HFFc6 (cell line): Measurements from ENCODE around the gene TRIM63. TPM values are rescaled to one million over a fixed set of nuclear protein-coding genes. Genes with fewer than 3 reads are reported as not detected.
A peak's percentile ranks its signal among the peaks of the same experiment; 100 is the strongest.
"Not testable (repeated sequence)": the region's sequence is repeated elsewhere in the genome, so short reads cannot be mapped to it uniquely, and the experiment has no call there.

ENCODE experiments used
- DNase-seq: peaks from one replicate; pipeline ENCODE4 v3.0.0-alpha.2; 2018
- H3K27ac Mint-ChIP-seq: 2 replicates; pipeline ENCODE4 v1.8.0; 2020; ENCODE audit warnings: mild to moderate bottlenecking, mixed read lengths
- H3K27me3 Mint-ChIP-seq: 2 replicates; pipeline ENCODE4 v1.8.0; 2021; ENCODE audit warnings: mild to moderate bottlenecking, moderate library complexity, mixed read lengths; ENCODE audit not compliant: insufficient read depth
- H3K36me3 Mint-ChIP-seq: 2 replicates; pipeline ENCODE4 v1.8.0; 2021; ENCODE audit warnings: low read depth, mixed read lengths
- H3K4me1 Mint-ChIP-seq: 2 replicates; pipeline ENCODE4 v1.8.0; 2020; ENCODE audit warnings: low read depth, mixed read lengths
- H3K4me3 Mint-ChIP-seq: 2 replicates; pipeline ENCODE4 v1.8.0; 2020; ENCODE audit warnings: mild to moderate bottlenecking, moderate library complexity, mixed read lengths
- H3K9me3 Mint-ChIP-seq: 2 replicates; pipeline ENCODE4 v1.8.0; 2020; ENCODE audit warnings: mild to moderate bottlenecking, mixed read lengths
- total RNA-seq, 6 experiments: library from RNA; stranded (reverse); fragmentation: NEBNext Ultra II Directional; extraction: Animal tissue kit (Norgen Biotek cat#: 25700); gene quantifications; 2 replicates in 1 of 6; 3 replicates in 5 of 6; pipeline ENCODE4 v1.2.3, GENCODE V29; 2021
- TF ChIP-seq, protein P1 (sequence below): fragments of 200-600 bp; sonication (generic); IDR thresholded peaks from 2 replicates; pipeline ENCODE4 v1.5.0; 2021; ENCODE audit warnings: antibody characterized with exemption, mild to moderate bottlenecking

The TRIM63 gene
- total RNA-seq, 6 experiments from 2014 or later, result not detected

DNA sequence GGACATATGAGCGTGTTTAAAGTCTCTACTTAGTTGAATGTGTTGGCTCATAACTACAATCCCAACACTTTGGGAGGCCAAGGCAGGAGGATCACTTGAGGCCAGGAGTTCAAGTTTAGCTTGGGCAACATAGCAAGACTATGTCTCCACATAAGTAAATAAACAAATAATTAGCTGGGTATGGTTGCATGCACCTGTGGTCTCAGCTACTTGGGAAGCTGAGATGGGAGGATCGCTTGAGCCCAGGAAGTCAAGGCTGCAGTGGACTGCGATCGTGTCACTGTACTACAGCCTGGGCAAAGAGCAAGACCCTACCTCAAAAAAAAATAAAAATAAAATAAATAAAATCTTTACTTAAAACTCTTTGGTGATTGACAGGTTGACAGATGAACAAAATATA, 31.2 kb upstream of the TRIM63 start:
- H3K4me3 Mint-ChIP-seq, result no peak overlapping the region
- H3K27ac Mint-ChIP-seq, result no peak overlapping the region
- TF ChIP-seq, protein P1, sequence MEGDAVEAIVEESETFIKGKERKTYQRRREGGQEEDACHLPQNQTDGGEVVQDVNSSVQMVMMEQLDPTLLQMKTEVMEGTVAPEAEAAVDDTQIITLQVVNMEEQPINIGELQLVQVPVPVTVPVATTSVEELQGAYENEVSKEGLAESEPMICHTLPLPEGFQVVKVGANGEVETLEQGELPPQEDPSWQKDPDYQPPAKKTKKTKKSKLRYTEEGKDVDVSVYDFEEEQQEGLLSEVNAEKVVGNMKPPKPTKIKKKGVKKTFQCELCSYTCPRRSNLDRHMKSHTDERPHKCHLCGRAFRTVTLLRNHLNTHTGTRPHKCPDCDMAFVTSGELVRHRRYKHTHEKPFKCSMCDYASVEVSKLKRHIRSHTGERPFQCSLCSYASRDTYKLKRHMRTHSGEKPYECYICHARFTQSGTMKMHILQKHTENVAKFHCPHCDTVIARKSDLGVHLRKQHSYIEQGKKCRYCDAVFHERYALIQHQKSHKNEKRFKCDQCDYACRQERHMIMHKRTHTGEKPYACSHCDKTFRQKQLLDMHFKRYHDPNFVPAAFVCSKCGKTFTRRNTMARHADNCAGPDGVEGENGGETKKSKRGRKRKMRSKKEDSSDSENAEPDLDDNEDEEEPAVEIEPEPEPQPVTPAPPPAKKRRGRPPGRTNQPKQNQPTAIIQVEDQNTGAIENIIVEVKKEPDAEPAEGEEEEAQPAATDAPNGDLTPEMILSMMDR, result no peak
- H3K4me1 Mint-ChIP-seq, result peaks cover 45% of the 10 kb centered on the region
- H3K36me3 Mint-ChIP-seq, result no peaks in the 10 kb centered on the region
- DNase-seq, result no peak
- H3K27me3 Mint-ChIP-seq, result peaks cover 14% of the 10 kb centered on the region
- H3K9me3 Mint-ChIP-seq, result no peaks in the 10 kb centered on the region

GRCh38 chr1:26097696-26098095, 30.3 kb upstream of the TRIM63 start:
- no peaks in the 10 kb centered on the region for H3K36me3 Mint-ChIP-seq
- peak overlapping the region; percentile 6; the same call in 1 of the 2 replicates for H3K4me3 Mint-ChIP-seq
- H3K27ac Mint-ChIP-seq, result no peak overlapping the region
- no peaks in the 10 kb centered on the region for H3K9me3 Mint-ChIP-seq
- peaks cover 41% of the 10 kb centered on the region for H3K4me1 Mint-ChIP-seq
- peak; percentile 81 for DNase-seq
- peaks cover 21% of the 10 kb centered on the region for H3K27me3 Mint-ChIP-seq
- TF ChIP-seq, protein P1, result no peak

- Mint-ChIP-seq H3K36me3 (no peaks in the 10 kb centered on the region), H3K27ac (no peak overlapping the region), H3K4me3 (no peak overlapping the region), H3K4me1 (peaks cover 29% of the 10 kb centered on the region), H3K27me3 (peaks cover 32% of the 10 kb centered on the region), H3K9me3 (no peaks in the 10 kb centered on the region)
- TF ChIP-seq, protein P1, result no peak
- DNase-seq, result no peak
Measured at GRCh38 chr1:26096471-26096870, 29.0 kb upstream of the TRIM63 start.

DNA sequence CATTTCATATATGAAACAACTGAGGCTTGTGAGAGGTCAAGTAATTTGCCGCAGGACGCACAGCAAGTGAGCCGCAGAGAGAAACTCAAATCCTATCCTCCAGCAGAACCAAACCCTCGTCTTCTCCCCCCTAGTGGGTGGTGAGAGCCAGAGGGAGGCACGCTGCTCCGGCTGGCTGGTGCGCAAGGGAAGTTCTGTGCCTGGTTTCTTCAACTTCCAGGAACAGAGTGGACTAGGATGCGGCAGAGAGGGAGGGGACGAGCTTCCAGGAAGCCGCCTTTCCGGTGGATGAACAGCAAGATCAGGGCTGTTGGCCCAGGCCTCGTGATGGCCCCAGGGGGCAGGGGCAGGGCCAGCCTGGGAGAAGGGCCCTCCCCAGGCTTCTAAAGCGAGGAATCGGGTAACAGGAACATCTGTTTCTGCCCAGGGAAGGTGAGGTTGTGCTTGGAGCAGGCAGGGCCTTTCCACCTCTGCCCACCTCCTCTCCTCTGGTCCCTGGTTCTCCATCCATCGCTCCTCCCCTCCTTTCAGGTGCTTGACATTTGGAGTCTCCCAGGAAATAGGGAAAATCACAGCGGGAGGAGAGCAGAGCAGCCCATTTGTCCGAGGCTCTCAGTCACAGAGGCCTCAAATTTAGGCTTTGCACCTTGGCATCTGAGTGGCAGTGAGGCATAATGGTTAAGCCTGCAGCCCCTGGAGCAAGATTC, 27.4 kb upstream of the TRIM63 start:
- Mint-ChIP-seq H3K4me1 (peaks cover 27% of the 10 kb centered on the region), H3K36me3 (0 out of 2 replicates have a peak, but pooled peaks cover 4% of the 10 kb centered on the region), H3K27ac (no peak overlapping the region), H3K9me3 (no peaks in the 10 kb centered on the region; the same call in 1 of the 2 replicates), H3K27me3 (peaks cover 44% of the 10 kb centered on the region), H3K4me3 (no peak overlapping the region)
- no peak for DNase-seq
- TF ChIP-seq, protein P1, result no peak

- H3K4me3 Mint-ChIP-seq, result no peak overlapping the region
- DNase-seq, result no peak
- no peak overlapping the region for H3K27ac Mint-ChIP-seq
- 0 out of 2 replicates have a peak, but pooled peaks cover 4% of the 10 kb centered on the region for H3K36me3 Mint-ChIP-seq
- no peaks in the 10 kb centered on the region; the same call in 1 of the 2 replicates for H3K9me3 Mint-ChIP-seq
- TF ChIP-seq, protein P1, result no peak
- peaks cover 47% of the 10 kb centered on the region for H3K27me3 Mint-ChIP-seq
- peaks cover 27% of the 10 kb centered on the region for H3K4me1 Mint-ChIP-seq
Measured at GRCh38 chr1:26094076-26094669, 26.7 kb upstream of the TRIM63 start.

DNA sequence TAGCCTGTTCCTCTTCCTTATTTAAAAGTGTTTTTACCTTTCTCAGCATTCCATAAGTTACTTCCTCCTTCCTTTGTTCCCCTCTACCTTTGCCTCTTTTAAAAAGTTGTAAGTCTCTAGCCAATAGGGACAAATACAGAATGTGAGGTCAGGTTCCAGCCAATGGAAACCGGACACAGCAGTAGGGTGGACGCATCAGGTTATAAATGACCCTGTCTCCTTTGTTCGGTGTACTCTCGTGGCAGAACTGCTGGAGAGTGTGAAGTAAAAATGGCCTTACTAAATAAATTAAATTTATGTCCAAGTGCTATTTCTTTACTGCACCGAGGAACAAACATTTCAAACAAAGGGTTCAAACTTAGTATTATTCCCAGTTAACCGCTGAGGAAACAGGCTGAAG, 26.1 kb upstream of the TRIM63 start:
- not testable (repeated sequence) for H3K36me3 Mint-ChIP-seq, H3K4me3 Mint-ChIP-seq, DNase-seq, H3K9me3 Mint-ChIP-seq, H3K27ac Mint-ChIP-seq
- H3K4me1 Mint-ChIP-seq, result peaks cover 26% of the 10 kb centered on the region
- peaks cover 47% of the 10 kb centered on the region for H3K27me3 Mint-ChIP-seq
